T-helper 17 cell (primary cell): ENCODE data around the gene CABP4. TPM values are rescaled to one million over a fixed set of nuclear protein-coding genes. Genes with fewer than 3 reads are reported as not detected.
"Not testable (repeated sequence)": the region's sequence is repeated elsewhere in the genome, so short reads cannot be mapped to it uniquely, and the experiment has no call there.

ENCODE experiments used
- ATAC-seq: fragments of 150-1000 bp; cut with Tn5 transposase; 2 replicates; pipeline ENCODE4 v1.10.0; 2021; ENCODE audit warnings: mild to moderate bottlenecking, moderate library complexity
- DNase-seq, 3 donors: peaks; one replicate each; pipeline versions ENCODE4 v3.0.0 to v3.0.0-alpha.2; 2020 to 2021
- H3K9me3 ChIP-seq: one replicate; pipeline ENCODE4 v1.7.0; 2013; ENCODE audit warnings: low read length, mild to moderate bottlenecking; ENCODE audit not compliant: control insufficient read depth, poor library complexity, severe bottlenecking
- H3K27ac Mint-ChIP-seq: one replicate; pipeline ENCODE4 v1.8.0; 2022; ENCODE audit warnings: mild to moderate bottlenecking, moderate library complexity, mixed read lengths
- H3K27me3 Mint-ChIP-seq: one replicate; pipeline ENCODE4 v1.8.0; 2022; ENCODE audit warnings: mixed read lengths
- H3K36me3 Mint-ChIP-seq: one replicate; pipeline ENCODE4 v1.8.0; 2022; ENCODE audit warnings: low read depth, mixed read lengths
- H3K4me1 Mint-ChIP-seq: one replicate; pipeline ENCODE4 v1.8.0; 2022; ENCODE audit warnings: mild to moderate bottlenecking, mixed read lengths
- H3K4me3 Mint-ChIP-seq: one replicate; pipeline ENCODE4 v1.8.0; 2022; ENCODE audit warnings: mild to moderate bottlenecking, moderate library complexity, mixed read lengths
- total RNA-seq, 4 donors: library from RNA in 2 of 4; stranded (reverse) in 2 of 4; gene quantifications; one replicate each; pipeline ENCODE4 v1.2.3 and lab custom pipeline; 2022 to 2026

CABP4 gene
- total RNA-seq, 2 donors from 2014 or later, result 7.5 to 12.1 TPM

- H3K36me3 Mint-ChIP-seq, result no peaks in the 10 kb centered on the region
- H3K9me3 ChIP-seq, result no peaks in the 10 kb centered on the region
- H3K27me3 Mint-ChIP-seq, result no peaks in the 10 kb centered on the region
- DNase-seq, result no peak
- H3K4me1 Mint-ChIP-seq, result peaks cover 35% of the 10 kb centered on the region
- H3K4me3 Mint-ChIP-seq, result no peak overlapping the region
- ATAC-seq, result no peak
- H3K27ac Mint-ChIP-seq, result peak overlapping the region; percentile 21
These were observed 31.7 kb upstream of the CABP4 start for GRCh38 chr11:67423466-67423865.

GRCh38 chr11:67423891-67424613 is 31.1 kb upstream of the CABP4 start:
- peaks cover 36% of the 10 kb centered on the region for H3K4me1 Mint-ChIP-seq
- DNase-seq (no peak), ATAC-seq (no peak)
- no peaks in the 10 kb centered on the region for H3K9me3 ChIP-seq
- H3K27ac Mint-ChIP-seq, result no peak overlapping the region
- no peak overlapping the region for H3K4me3 Mint-ChIP-seq
- H3K27me3 Mint-ChIP-seq, result no peaks in the 10 kb centered on the region
- H3K36me3 Mint-ChIP-seq, result no peaks in the 10 kb centered on the region

- not testable (repeated sequence) for H3K9me3 ChIP-seq, DNase-seq, H3K27me3 Mint-ChIP-seq, H3K36me3 Mint-ChIP-seq, ATAC-seq
- Mint-ChIP-seq H3K27ac (peak overlapping the region; percentile 96), H3K4me3 (peak overlapping the region; percentile 94), H3K4me1 (peaks cover 31% of the 10 kb centered on the region)
These were observed 27.7 kb upstream of the CABP4 start for GRCh38 chr11:67427364-67427859.

- H3K4me3 Mint-ChIP-seq, result peak within 1 kb of the TSS; percentile 94
- ATAC-seq, result peak; percentile 91
- H3K9me3 ChIP-seq, result no peaks in the 10 kb centered on the region
- peaks cover 26% of the 10 kb centered on the region for H3K4me1 Mint-ChIP-seq
- peak within 1 kb of the TSS; percentile 96 for H3K27ac Mint-ChIP-seq
- H3K36me3 Mint-ChIP-seq, result no peaks in the 10 kb centered on the region
- DNase-seq, result peak; percentile 94 to 99 (median 94)
- no peaks in the 10 kb centered on the region for H3K27me3 Mint-ChIP-seq
These were observed 26.8 kb upstream of the CABP4 start, which contains the start of gene RPS6KB2 for GRCh38 chr11:67428052-67429001. Gene RPS6KB2 (plus strand): TSS chr11:67428494. CDS start chr11:67428546, 52 bp downstream.

DNA sequence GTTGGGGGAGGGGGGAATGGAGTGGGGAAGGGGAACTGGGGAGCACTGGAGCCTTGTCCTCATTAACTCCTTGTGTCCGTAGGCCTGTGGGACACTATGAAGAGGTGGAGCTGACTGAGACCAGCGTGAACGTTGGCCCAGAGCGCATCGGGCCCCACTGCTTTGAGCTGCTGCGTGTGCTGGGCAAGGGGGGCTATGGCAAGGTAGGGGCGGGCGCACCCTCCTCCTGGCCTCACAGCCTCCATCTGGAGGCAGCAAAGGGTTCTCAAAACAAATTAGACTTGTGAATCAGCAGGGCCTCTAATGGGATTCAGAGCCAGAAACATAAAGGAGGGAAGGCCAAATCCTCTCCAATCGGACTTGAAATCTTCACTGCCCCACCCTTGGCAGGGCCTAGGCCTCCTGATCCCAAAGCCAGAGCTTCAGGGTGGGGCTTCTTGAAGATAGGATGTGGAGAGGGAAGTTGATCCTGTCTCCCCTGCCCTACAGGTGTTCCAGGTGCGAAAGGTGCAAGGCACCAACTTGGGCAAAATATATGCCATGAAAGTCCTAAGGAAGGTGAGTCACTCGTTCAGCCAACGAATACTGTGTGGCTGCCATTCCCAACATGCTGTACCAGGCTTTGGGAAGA is 26.0 kb upstream of the CABP4 start:
- ATAC-seq (no peak), DNase-seq (no peak)
- peak overlapping the region; percentile 94 for H3K4me3 Mint-ChIP-seq
- H3K27me3 Mint-ChIP-seq, result no peaks in the 10 kb centered on the region
- H3K36me3 Mint-ChIP-seq, result no peaks in the 10 kb centered on the region
- H3K9me3 ChIP-seq, result no peaks in the 10 kb centered on the region
- peaks cover 30% of the 10 kb centered on the region for H3K4me1 Mint-ChIP-seq
- peak overlapping the region; percentile 96 for H3K27ac Mint-ChIP-seq

GRCh38 chr11:67429722-67430121 is 25.4 kb upstream of the CABP4 start:
- H3K27ac Mint-ChIP-seq, result peak overlapping the region; percentile 54
- no peak for ATAC-seq
- peaks cover 29% of the 10 kb centered on the region for H3K4me1 Mint-ChIP-seq
- no peaks in the 10 kb centered on the region for H3K9me3 ChIP-seq
- H3K4me3 Mint-ChIP-seq, result peak overlapping the region; percentile 55
- DNase-seq, result no peak
- H3K36me3 Mint-ChIP-seq, result no peaks in the 10 kb centered on the region
- no peaks in the 10 kb centered on the region for H3K27me3 Mint-ChIP-seq

GRCh38 chr11:67431346-67432249 is 23.6 kb upstream of the CABP4 start:
- H3K36me3 Mint-ChIP-seq, result no peaks in the 10 kb centered on the region
- H3K4me1 Mint-ChIP-seq, result peaks cover 37% of the 10 kb centered on the region
- DNase-seq (no peak), ATAC-seq (no peak)
- H3K9me3 ChIP-seq, result no peaks in the 10 kb centered on the region
- no peaks in the 10 kb centered on the region for H3K27me3 Mint-ChIP-seq
- peak overlapping the region; percentile 95 for H3K27ac Mint-ChIP-seq
- peak overlapping the region; percentile 71 for H3K4me3 Mint-ChIP-seq

DNA sequence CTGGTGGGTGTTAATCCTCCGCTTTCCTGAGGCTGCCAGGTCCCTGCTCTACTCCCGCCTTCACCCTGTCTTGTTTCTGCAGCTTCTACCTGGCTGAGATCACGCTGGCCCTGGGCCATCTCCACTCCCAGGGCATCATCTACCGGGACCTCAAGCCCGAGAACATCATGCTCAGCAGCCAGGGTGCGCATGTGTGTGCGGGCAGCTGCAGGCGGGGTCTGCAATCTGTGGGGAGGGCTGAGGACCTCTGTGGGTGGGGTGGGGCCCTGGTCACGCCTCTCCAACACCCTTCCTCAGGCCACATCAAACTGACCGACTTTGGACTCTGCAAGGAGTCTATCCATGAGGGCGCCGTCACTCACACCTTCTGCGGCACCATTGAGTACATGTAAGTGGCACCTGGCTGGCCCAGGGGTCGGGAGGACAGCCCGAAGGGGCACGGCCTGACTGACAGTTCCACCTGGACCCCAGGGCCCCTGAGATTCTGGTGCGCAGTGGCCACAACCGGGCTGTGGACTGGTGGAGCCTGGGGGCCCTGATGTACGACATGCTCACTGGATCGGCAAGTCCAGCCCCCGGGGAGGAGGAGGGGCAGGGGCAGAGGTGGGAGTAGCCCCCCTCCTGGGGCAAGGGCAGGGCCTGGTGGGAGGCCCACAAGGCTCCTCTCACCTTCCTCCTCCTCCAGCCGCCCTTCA is 22.4 kb upstream of the CABP4 start:
- peak overlapping the region; percentile 95 for H3K27ac Mint-ChIP-seq
- H3K9me3 ChIP-seq, result no peaks in the 10 kb centered on the region
- H3K27me3 Mint-ChIP-seq, result no peaks in the 10 kb centered on the region
- peaks cover 42% of the 10 kb centered on the region for H3K4me1 Mint-ChIP-seq
- ATAC-seq, result no peak
- H3K36me3 Mint-ChIP-seq, result no peaks in the 10 kb centered on the region
- no peak for DNase-seq
- H3K4me3 Mint-ChIP-seq, result no peak overlapping the region

DNA sequence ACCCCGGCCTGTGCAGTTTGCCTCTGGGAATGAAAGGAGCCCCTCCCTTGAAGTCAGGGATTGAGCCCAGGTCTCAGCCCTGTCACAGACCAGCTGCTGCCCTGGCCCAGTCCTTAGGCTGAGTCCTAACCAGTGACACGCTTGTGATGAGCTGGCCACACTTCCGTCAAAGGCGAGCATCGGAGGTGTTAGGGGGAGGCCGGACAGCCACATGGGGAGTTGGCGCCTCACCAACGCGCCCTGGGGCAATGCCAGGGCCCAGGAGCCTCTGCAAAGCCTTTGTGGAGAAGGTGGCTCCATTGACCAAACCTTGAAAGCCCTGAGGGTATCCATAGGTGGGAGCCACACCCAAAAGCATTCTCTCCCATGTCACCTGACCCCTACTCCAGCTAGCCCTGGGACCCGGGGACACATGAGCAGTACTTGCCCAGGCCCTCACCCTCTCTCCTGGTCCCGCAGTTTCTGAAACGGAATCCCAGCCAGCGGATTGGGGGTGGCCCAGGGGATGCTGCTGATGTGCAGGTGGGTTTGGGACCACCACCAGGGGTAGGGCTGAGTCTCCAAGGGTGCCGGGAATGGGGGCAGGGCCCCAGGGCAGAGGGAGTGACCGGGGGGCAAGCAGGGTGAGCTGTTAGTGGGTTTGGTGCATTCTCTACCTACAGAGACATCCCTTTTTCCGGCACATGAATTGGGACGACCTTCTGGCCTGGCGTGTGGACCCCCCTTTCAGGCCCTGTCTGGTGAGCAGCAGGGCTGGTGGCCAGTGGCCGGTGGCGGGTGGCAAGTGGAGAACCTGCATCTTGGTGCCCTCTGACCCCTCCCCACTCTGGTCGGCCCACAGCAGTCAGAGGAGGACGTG is 21.4 kb upstream of the CABP4 start:
- H3K27ac Mint-ChIP-seq, result peak overlapping the region; percentile 96
- no peaks in the 10 kb centered on the region for H3K36me3 Mint-ChIP-seq
- H3K27me3 Mint-ChIP-seq, result no peaks in the 10 kb centered on the region
- no peaks in the 10 kb centered on the region for H3K9me3 ChIP-seq
- ATAC-seq, result no peak
- H3K4me3 Mint-ChIP-seq, result peak overlapping the region; percentile 97
- H3K4me1 Mint-ChIP-seq, result peaks cover 41% of the 10 kb centered on the region
- DNase-seq, result no peak

GRCh38 chr11:67434395-67434881 is 20.7 kb upstream of the CABP4 start:
- Mint-ChIP-seq H3K27me3 (no peaks in the 10 kb centered on the region), H3K27ac (peak overlapping the region; percentile 96), H3K36me3 (no peaks in the 10 kb centered on the region), H3K4me1 (peaks cover 44% of the 10 kb centered on the region), H3K4me3 (peak overlapping the region; percentile 97)
- DNase-seq (no peak), ATAC-seq (no peak)
- H3K9me3 ChIP-seq, result no peaks in the 10 kb centered on the region
